Breast epithelium (tissue), 3 donors: Measurements from ENCODE around the gene CUL3.

Experiments used
- CTCF ChIP-seq, 3 donors: fragments of 450-650 bp; IDR thresholded peaks; one replicate each; pipeline ENCODE4 v1.5.1; 2016 to 2017; ENCODE audit warnings: antibody characterized with exemption in 3 of 3, mild to moderate bottlenecking in 3 of 3, moderate library complexity in 3 of 3
- POLR2A ChIP-seq: fragments of 450-650 bp; IDR thresholded peaks from one replicate; pipeline ENCODE4 v1.6.1; 2016; ENCODE audit warnings: antibody characterized with exemption, mild to moderate bottlenecking, moderate library complexity

- TF ChIP-seq CTCF (IDR thresholded peaks at IDR 0.05) (no peak), POLR2A (no peak)
Observed at GRCh38 chr2:224584785-224585210, 365 bp downstream of the CUL3 start.
